Large intestine (tissue), 3 donors: ENCODE measurements around the gene SART3. TPM values are rescaled to one million over a fixed set of nuclear protein-coding genes. Genes with fewer than 3 reads are reported as not detected.
A peak's percentile ranks its signal among the peaks of the same experiment; 100 is the strongest.

ENCODE experiments used
- DNase-seq, 2 donors: peaks; one replicate each; pipeline versions ENCODE4 v3.0.0 to v3.0.0-alpha.2; 2013
- H3K27ac ChIP-seq: one replicate; pipeline ENCODE4 v1.5.1; 2013; ENCODE audit warnings: low read length
- H3K27me3 ChIP-seq: 2 replicates; pipeline ENCODE4 v1.6.1; 2013; ENCODE audit warnings: low read length; ENCODE audit not compliant: control insufficient read depth, insufficient read depth
- H3K36me3 ChIP-seq: 2 replicates; pipeline ENCODE4 v1.6.1; 2013; ENCODE audit warnings: low read length; ENCODE audit not compliant: control insufficient read depth, insufficient read depth
- H3K4me1 ChIP-seq: one replicate; pipeline ENCODE4 v1.6.1; 2013; ENCODE audit warnings: low read length; ENCODE audit not compliant: control insufficient read depth, insufficient read depth
- H3K4me3 ChIP-seq: one replicate; pipeline ENCODE4 v1.5.1; 2013; ENCODE audit warnings: low read length
- H3K9me3 ChIP-seq: one replicate; pipeline ENCODE4 v1.6.1; 2013; ENCODE audit warnings: mild to moderate bottlenecking, low read depth, low read length, moderate library complexity; ENCODE audit not compliant: control insufficient read depth
- WGBS: methylation state at CpG from one replicate; pipeline ENCODE4 v1.1.5; 2013; ENCODE audit warnings: low lambda C conversion rate; ENCODE audit not compliant: insufficient coverage; 5-methylcytosine and 5-hydroxymethylcytosine counted together
- polyA plus RNA-seq: library from polyadenylated mRNA; unstranded; fragments of 120-200 nt; gene quantifications from one replicate; pipeline ENCODE4 v1.2.1, GENCODE V29; 2013

SART3 gene
- polyA plus RNA-seq, 1 donor: 52.7 TPM

GRCh38 chr12:108519558-108519957, 41.4 kb downstream of the SART3 start:
- H3K27ac ChIP-seq: no peak overlapping the region
- DNase-seq: no peak
- no CpG with 5 or more reads among the region's 4 CpGs for WGBS
- H3K27me3 ChIP-seq: no peaks in the 10 kb centered on the region
- no peaks in the 10 kb centered on the region for H3K9me3 ChIP-seq
- H3K4me3 ChIP-seq: no peak overlapping the region
- peaks cover 8% of the 10 kb centered on the region for H3K4me1 ChIP-seq
- peaks cover 63% of the 10 kb centered on the region for H3K36me3 ChIP-seq

GRCh38 chr12:108518716-108519496, 42.1 kb downstream of the SART3 start:
- WGBS: no CpG with 5 or more reads among the region's 39 CpGs
- Histone ChIP-seq H3K36me3 (peaks cover 57% of the 10 kb centered on the region), H3K9me3 (no peaks in the 10 kb centered on the region), H3K27me3 (no peaks in the 10 kb centered on the region), H3K4me1 (peaks cover 8% of the 10 kb centered on the region), H3K27ac (no peak overlapping the region), H3K4me3 (no peak overlapping the region)
- no peak for DNase-seq

GRCh38 chr12:108518101-108518715, 42.8 kb downstream of the SART3 start:
- Histone ChIP-seq H3K27ac (no peak overlapping the region), H3K4me3 (no peak overlapping the region), H3K36me3 (peaks cover 51% of the 10 kb centered on the region), H3K9me3 (no peaks in the 10 kb centered on the region), H3K4me1 (peaks cover 8% of the 10 kb centered on the region), H3K27me3 (no peaks in the 10 kb centered on the region)
- WGBS: no CpG with 5 or more reads among the region's 24 CpGs
- DNase-seq: no peak

GRCh38 chr12:108517288-108518100, 43.5 kb downstream of the SART3 start:
- Histone ChIP-seq H3K27me3 (no peaks in the 10 kb centered on the region), H3K27ac (no peak overlapping the region), H3K9me3 (no peaks in the 10 kb centered on the region), H3K36me3 (peaks cover 45% of the 10 kb centered on the region), H3K4me3 (no peak overlapping the region), H3K4me1 (peaks cover 8% of the 10 kb centered on the region)
- no CpG with 5 or more reads among the region's 12 CpGs for WGBS
- no peak for DNase-seq

- no peak for DNase-seq
- Histone ChIP-seq H3K27ac (no peak overlapping the region), H3K27me3 (no peaks in the 10 kb centered on the region), H3K36me3 (peaks cover 39% of the 10 kb centered on the region), H3K4me1 (peaks cover 10% of the 10 kb centered on the region), H3K4me3 (no peak overlapping the region), H3K9me3 (no peaks in the 10 kb centered on the region)
- no CpG with 5 or more reads among the region's 23 CpGs for WGBS
Observed at GRCh38 chr12:108516511-108517275, 44.3 kb downstream of the SART3 start.

GRCh38 chr12:108515916-108516315, 45.1 kb downstream of the SART3 start:
- DNase-seq: no peak
- H3K36me3 ChIP-seq: peaks cover 31% of the 10 kb centered on the region
- H3K4me3 ChIP-seq: peak overlapping the region; percentile 76
- H3K4me1 ChIP-seq: peaks cover 11% of the 10 kb centered on the region
- no peaks in the 10 kb centered on the region for H3K9me3 ChIP-seq
- no peak overlapping the region for H3K27ac ChIP-seq
- no CpG with 5 or more reads among the region's 5 CpGs for WGBS
- no peaks in the 10 kb centered on the region for H3K27me3 ChIP-seq

- DNase-seq: peak; percentile 99
- H3K4me1 ChIP-seq: peaks cover 11% of the 10 kb centered on the region
- peak within 1 kb of the TSS; percentile 43 for H3K27ac ChIP-seq
- H3K9me3 ChIP-seq: no peaks in the 10 kb centered on the region
- no peaks in the 10 kb centered on the region for H3K27me3 ChIP-seq
- H3K36me3 ChIP-seq: peaks cover 24% of the 10 kb centered on the region
- WGBS: no CpG with 5 or more reads among the region's 67 CpGs
- H3K4me3 ChIP-seq: peak within 1 kb of the TSS; percentile 76
Observed at GRCh38 chr12:108514973-108515814, 45.8 kb downstream of the SART3 start, which contains the start of gene FICD. Gene FICD (plus strand): TSS chr12:108515277. CDS start chr12:108516973, 1,696 bp downstream.

GRCh38 chr12:108514468-108514972, 46.5 kb downstream of the SART3 start:
- H3K4me3 ChIP-seq: peak overlapping the region; percentile 35
- no peak overlapping the region for H3K27ac ChIP-seq
- WGBS: 73% methylated on average over 7 of the region's 19 CpGs
- DNase-seq: no peak
- H3K9me3 ChIP-seq: no peaks in the 10 kb centered on the region
- peaks cover 18% of the 10 kb centered on the region for H3K36me3 ChIP-seq
- no peaks in the 10 kb centered on the region for H3K27me3 ChIP-seq
- peaks cover 11% of the 10 kb centered on the region for H3K4me1 ChIP-seq
